Heart right ventricle (tissue), 16 donors: ENCODE measurements around the gene SUGP2. TPM values are rescaled to one million over a fixed set of nuclear protein-coding genes. Genes with fewer than 3 reads are reported as not detected.

ENCODE experiments used
- ATAC-seq, 8 donors: fragments of 200-7000 bp; cut with Tn5 transposase; one replicate each; pipeline ENCODE4 v1.9.1; 2020; ENCODE audit warnings: mild to moderate bottlenecking in 8 of 8, moderate library complexity in 8 of 8, moderate number of reproducible peaks in 1 of 8
- DNase-seq, 2 donors: peaks; one replicate each; pipeline ENCODE4 v3.0.0-alpha.2; 2020
- H3K27ac ChIP-seq, 10 donors: fragments of 200-600 bp; sonication (generic) in 2 of 10; one replicate each; pipeline versions ENCODE4 v1.5.0 to v1.8.0; 2020 to 2022; ENCODE audit warnings: mild to moderate bottlenecking in 3 of 10
- H3K27me3 ChIP-seq, 7 donors: fragments of 200-600 bp; one replicate each; pipeline ENCODE4 v1.8.0; 2021 to 2022; ENCODE audit warnings: mild to moderate bottlenecking in 2 of 7
- H3K36me3 ChIP-seq, 9 donors: fragments of 200-600 bp; sonication (generic) in 1 of 9; one replicate each; pipeline versions ENCODE4 v1.5.0 to v1.8.0; 2020 to 2022; ENCODE audit warnings: mild to moderate bottlenecking in 2 of 9
- H3K4me1 ChIP-seq, 9 donors: fragments of 200-600 bp; sonication (generic) in 1 of 9; one replicate each; pipeline versions ENCODE4 v1.5.0 to v1.8.0; 2020 to 2022; ENCODE audit warnings: mild to moderate bottlenecking in 4 of 9
- H3K4me3 ChIP-seq, 10 donors: fragments of 200-600 bp; sonication (generic) in 2 of 10; one replicate each; pipeline versions ENCODE4 v1.5.0 to v1.8.0; 2020 to 2022; ENCODE audit warnings: mild to moderate bottlenecking in 7 of 10, moderate library complexity in 2 of 10
- H3K9me3 ChIP-seq, 11 donors: fragments of 200-600 bp in 10 of 11; sonication (generic) in 2 of 11; one replicate each; pipeline versions ENCODE4 v1.5.0 to v1.8.0; 2013 to 2022; ENCODE audit warnings: mild to moderate bottlenecking in 2 of 11, control low read depth in 1 of 11, moderate library complexity in 1 of 11
- CTCF ChIP-seq, 9 donors: fragments of 200-600 bp; sonication (generic) in 2 of 9; IDR thresholded peaks; one replicate each; pipeline versions ENCODE4 v1.5.0 to v1.8.0; 2021 to 2022; ENCODE audit warnings: antibody characterized with exemption in 9 of 9, mild to moderate bottlenecking in 5 of 9, moderate library complexity in 1 of 9
- WGBS, 2 donors: extraction: QIAGEN DNeasy Blood & Tissue Kit; methylation state at CpG; one replicate each; pipeline ENCODE4 v1.1.7; 2013; ENCODE audit warnings: inconsistent platforms in 1 of 2; 5-methylcytosine and 5-hydroxymethylcytosine counted together
- intact Hi-C, 10 donors: fragments of 100-400 bp; cut with DNase I; formaldehyde crosslinking; loops; one replicate each; pipeline versions ENCODE4 v1.11.1 to v1.14.2; 2022
- polyA plus RNA-seq, 2 donors: library from polyadenylated mRNA; stranded (reverse); fragments of 200-250 nt; gene quantifications; one replicate each; pipeline ENCODE4 v1.2.3, GENCODE V29; 2013
- total RNA-seq, 10 donors: library from RNA; stranded (reverse); fragmentation: NEBNext Ultra II Directional in 3 of 10; extraction: Animal tissue kit (Norgen Biotek cat#: 25700) in 3 of 10; gene quantifications; one replicate each; pipeline versions ENCODE4 v1.2.1 to v1.2.4, GENCODE V29; 2021 to 2023
- donor health status: Arrhythmogenic right ventricular cardiomyopathy.
- donor health status: ischemic (EF 13 %, LVEDD 7.1; RV severe dilation, severe dysfunction).
- donor health status: healthy with polysubstance abuse.
- donor health status: DM: no; HTN: yes; CAD: no.
- donor health status: DM: no; HTN: no; CAD: no.
- donor health status: ischemic (EF 25% LVEDD 6.9; RV normal size, moderate dysfunction).
- donor health status: ischemic (EF 25% LVEDD 5.7; RV mildly dilated, moderate dysfunction).
- donor health status: healthy.
- donor health status: DM: yes; HTN: yes; CAD: no.
- donor health status: Ischemic cardiomyopathy.
- donor health status: ischemic (EF 35%, LVEDD 5.7; RV mildly dilated, moderate dysfunction).
- donor health status: nonischemic (EF 11% LVEDD 7.7; RV severe dilation, severe dysfunction).
- donor health status: DM: yes; HTN: yes; CAD: no.
- donor health status: PGD.
- donor health status: ischemic (EF 29% LVEDD 5.4; RV normal size, mild dysfunction).
- donor health status: nonischemic (EF 23%, LVEDD 6.1; RV moderate dilation, normal function).

The SUGP2 gene
- total and polyA plus RNA-seq, 12 donors, result 27.2 to 85.2 (median 63.3) TPM

- Histone ChIP-seq H3K27me3 (no peaks in the 10 kb centered on the region), H3K36me3 (no peaks in the 10 kb centered on the region), H3K4me3 (no peak overlapping the region), H3K9me3 (no peaks in the 10 kb centered on the region), H3K27ac (no peak overlapping the region), H3K4me1 (peaks cover 0 to 8% (median 3%) of the 10 kb centered on the region in 9 donors)
- no peak for TF ChIP-seq CTCF (IDR thresholded peaks at IDR 0.05)
- no peak for DNase-seq
- no peak for ATAC-seq
- intact Hi-C loops, result loop anchor here in 1 of 10 donors (5.0 kb wide), 1 partner anchor 37 kb away; no protein-coding TSS in a partner anchor
- WGBS, 2 donors, result 89 to 91% methylated on average over 9 of the region's 9 CpGs
Measured at GRCh38 chr19:18945297-18945696, 88.0 kb downstream of the SUGP2 start.

- Histone ChIP-seq H3K4me3 (no peak overlapping the region), H3K27ac (no peak overlapping the region), H3K27me3 (no peaks in the 10 kb centered on the region), H3K36me3 (peaks cover 0 to 5% (median 0%) of the 10 kb centered on the region in 9 donors), H3K9me3 (no peaks in the 10 kb centered on the region), H3K4me1 (peaks cover 7 to 20% (median 12%) of the 10 kb centered on the region in 9 donors)
- DNase-seq, result no peak
- TF ChIP-seq CTCF (IDR thresholded peaks at IDR 0.05), result no peak
- ATAC-seq, result no peak
- intact Hi-C loops, result loop anchor here in 2 of 10 donors (5.0 kb wide), 1 partner anchor 44 kb away; no protein-coding TSS in a partner anchor
- 85 to 89% methylated on average over 4 of the region's 4 CpGs for WGBS, 2 donors
Measured at GRCh38 chr19:18943465-18943864, 89.9 kb downstream of the SUGP2 start.

GRCh38 chr19:18942692-18943091, 90.6 kb downstream of the SUGP2 start:
- DNase-seq (no peak), ATAC-seq (no peak)
- peaks cover 0 to 13% (median 0%) of the 10 kb centered on the region in 9 donors for H3K36me3 ChIP-seq
- no peaks in the 10 kb centered on the region for H3K27me3 ChIP-seq
- TF ChIP-seq CTCF (IDR thresholded peaks at IDR 0.05), result no peak
- WGBS, 2 donors, result 90 to 92% methylated on average over 6 of the region's 6 CpGs
- H3K4me1 ChIP-seq, result peaks cover 7 to 20% (median 12%) of the 10 kb centered on the region in 9 donors
- no peak overlapping the region for H3K27ac ChIP-seq
- intact Hi-C loops, result loop anchor here in 2 of 10 donors (5.0 kb wide), 1 partner anchor 45 kb away; no protein-coding TSS in a partner anchor
- no peak overlapping the region for H3K4me3 ChIP-seq
- H3K9me3 ChIP-seq, result no peaks in the 10 kb centered on the region

- peak overlapping the region in 2 of 10 donors; percentile 47 to 48 for H3K27ac ChIP-seq
- H3K36me3 ChIP-seq, result peaks cover 0 to 22% (median 0%) of the 10 kb centered on the region in 9 donors
- peak in 3 of 8 donors; percentile 4 to 46 (median 17) for ATAC-seq
- DNase-seq, result no peak
- peaks cover 7 to 20% (median 12%) of the 10 kb centered on the region in 9 donors for H3K4me1 ChIP-seq
- H3K4me3 ChIP-seq, result peak overlapping the region in 6 of 10 donors; percentile 5 to 77 (median 25)
- TF ChIP-seq CTCF (IDR thresholded peaks at IDR 0.05), result peak in 1 of 9 donors; percentile 16
- H3K27me3 ChIP-seq, result no peaks in the 10 kb centered on the region
- intact Hi-C loops, result loop anchor here in 3 of 10 donors (1.0 to 5.0 kb wide), 2 partner anchors 22 to 46 kb away; partner anchors contain the start of genes COPE (in 1 of the 3) and DDX49 (in 1 of the 3)
- H3K9me3 ChIP-seq, result no peaks in the 10 kb centered on the region
- 57 to 69% methylated on average over 18 of the region's 18 CpGs for WGBS, 2 donors
Measured at GRCh38 chr19:18941628-18942354, 91.5 kb downstream of the SUGP2 start.

Other genes with a start within 250 kb of the SUGP2 start
- gene COMP, start 242.2 kb downstream of the SUGP2 start, total RNA-seq, result 1 to 10 TPM in 3 of 10 donors, under 1 TPM in 5, not detected in 2; 0.13 to 5.9 (median 0.43) TPM
- gene COMP, start 242.2 kb downstream of the SUGP2 start, polyA plus RNA-seq, result 1 to 10 TPM in 1 of 2 donors, under 1 TPM in 1; 0.29 to 2.4 TPM
- 10 to 100 TPM; 32.3 to 44.3 (median 37.5) TPM for gene UPF1, start 201.6 kb downstream of the SUGP2 start, total RNA-seq
- 10 to 100 TPM; 25.2 to 36.7 TPM for gene UPF1, start 201.6 kb downstream of the SUGP2 start, polyA plus RNA-seq
- gene CERS1, start 137.4 kb downstream of the SUGP2 start, total RNA-seq, result 1 to 10 TPM in 6 of 10 donors, under 1 TPM in 4; 0.42 to 3.3 (median 1.3) TPM
- gene CERS1, start 137.4 kb downstream of the SUGP2 start, polyA plus RNA-seq, result under 1 TPM; 0.37 to 0.49 TPM
- 100 to 1,000 TPM; 102 to 157 (median 117) TPM for gene COPE, start 114.1 kb downstream of the SUGP2 start, total RNA-seq
- gene COPE, start 114.1 kb downstream of the SUGP2 start, polyA plus RNA-seq, result 100 to 1,000 TPM; 166 to 302 TPM
- 10 to 100 TPM; 16.2 to 29.8 (median 21.3) TPM for gene DDX49, start 113.8 kb downstream of the SUGP2 start, total RNA-seq
- gene DDX49, start 113.8 kb downstream of the SUGP2 start, polyA plus RNA-seq, result 10 to 100 TPM; 44.4 to 74.5 TPM
- 10 to 100 TPM; 10.4 to 23.2 (median 13.6) TPM for gene HOMER3, start 92.3 kb downstream of the SUGP2 start, total RNA-seq
- 10 to 100 TPM; 20.8 to 24.8 TPM for gene HOMER3, start 92.3 kb downstream of the SUGP2 start, polyA plus RNA-seq
- 10 to 100 TPM; 13.4 to 22.3 (median 15.2) TPM for gene ARMC6, start 86 bp upstream of the SUGP2 start, total RNA-seq
- gene ARMC6, start 86 bp upstream of the SUGP2 start, polyA plus RNA-seq, result 10 to 100 TPM; 21.9 to 27.9 TPM
- 10 to 100 TPM; 15.7 to 24.1 (median 19.3) TPM for gene SLC25A42, start 30.5 kb upstream of the SUGP2 start, total RNA-seq
- gene SLC25A42, start 30.5 kb upstream of the SUGP2 start, polyA plus RNA-seq, result 10 to 100 TPM; 15.9 to 18.1 TPM
- gene TMEM161A, start 105.0 kb upstream of the SUGP2 start, total RNA-seq, result 10 to 100 TPM; 11.4 to 27.9 (median 18.6) TPM
- gene TMEM161A, start 105.0 kb upstream of the SUGP2 start, polyA plus RNA-seq, result 10 to 100 TPM; 24.2 to 24.4 TPM
- under 1 TPM in 7 of 10 donors, not detected in 3; 0.34 to 0.99 (median 0.54) TPM for gene MEF2B, start 136.7 kb upstream of the SUGP2 start, total RNA-seq
- 1 to 10 TPM in 1 of 2 donors, under 1 TPM in 1; 0.41 to 2.3 TPM for gene MEF2B, start 136.7 kb upstream of the SUGP2 start, polyA plus RNA-seq
- gene BORCS8, start 158.6 kb upstream of the SUGP2 start, total RNA-seq, result 10 to 100 TPM; 21.1 to 33.2 (median 25.0) TPM
- 10 to 100 TPM; 22.0 to 27.9 TPM for gene BORCS8, start 158.6 kb upstream of the SUGP2 start, polyA plus RNA-seq
- 10 to 100 TPM; 30.6 to 42.6 (median 35.8) TPM for gene RFXANK, start 158.7 kb upstream of the SUGP2 start, total RNA-seq
- 100 to 1,000 TPM in 1 of 2 donors, 10 to 100 TPM in 1; 87.6 to 109 TPM for gene RFXANK, start 158.7 kb upstream of the SUGP2 start, polyA plus RNA-seq
- 1 to 10 TPM; 3.2 to 8.5 (median 5.1) TPM for gene NR2C2AP, start 169.9 kb upstream of the SUGP2 start, total RNA-seq
- 10 to 100 TPM in 1 of 2 donors, 1 to 10 TPM in 1; 9.3 to 23.4 TPM for gene NR2C2AP, start 169.9 kb upstream of the SUGP2 start, polyA plus RNA-seq
- gene NCAN, start 178.4 kb upstream of the SUGP2 start, total RNA-seq, result not detected
- gene NCAN, start 178.4 kb upstream of the SUGP2 start, polyA plus RNA-seq, result not detected
- 1 to 10 TPM in 4 of 10 donors, under 1 TPM in 6; 0.17 to 2.1 (median 0.64) TPM for gene TM6SF2, start 239.8 kb upstream of the SUGP2 start, total RNA-seq
- gene TM6SF2, start 239.8 kb upstream of the SUGP2 start, polyA plus RNA-seq, result under 1 TPM; 0.20 to 0.66 TPM